ENCODE results near the gene CHGA.
A peak's percentile ranks its signal among the peaks of the same experiment; 100 is the strongest.

CHGA gene

DNA sequence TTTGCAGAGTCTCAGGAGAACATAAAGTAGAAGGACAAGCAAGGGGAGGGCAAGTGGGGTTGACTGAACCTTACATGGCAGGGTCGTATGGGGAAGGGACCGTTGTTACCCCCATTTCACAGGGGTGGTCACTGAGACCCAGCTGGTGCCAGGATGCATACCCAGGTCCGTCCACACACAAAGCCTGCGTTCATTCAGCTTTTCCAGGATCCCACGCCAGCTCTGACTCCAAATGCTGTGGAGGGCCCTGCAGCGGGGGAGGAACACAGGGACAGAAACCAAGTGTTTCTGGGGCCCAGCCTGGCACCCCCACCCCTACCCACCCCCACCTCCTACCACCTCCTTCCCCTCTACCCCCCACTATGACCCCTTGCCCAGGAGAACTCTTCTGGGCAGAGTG is 16.5 kb upstream of the CHGA start:
- DNase-seq: no peak

DNA sequence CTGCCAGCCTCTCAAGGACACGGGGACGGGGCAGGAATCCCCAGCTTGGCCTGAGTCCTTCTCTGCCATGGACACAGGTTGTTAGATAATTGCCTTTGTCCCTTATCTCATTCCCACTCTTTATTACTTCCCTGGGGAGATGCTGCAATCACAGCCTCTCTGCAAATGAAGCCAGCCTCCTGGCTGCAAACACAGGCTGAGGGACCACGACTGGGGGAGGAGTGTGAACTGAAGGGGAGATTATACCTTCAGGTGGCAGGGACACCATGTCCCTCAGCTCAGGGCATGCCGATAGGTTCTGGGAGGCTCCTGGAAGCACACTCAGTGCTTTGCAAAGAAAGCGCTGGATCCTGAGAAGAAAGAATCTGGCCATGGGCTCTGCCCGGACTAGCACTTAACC is 16.1 kb upstream of the CHGA start:
- peak; percentile 54 for DNase-seq

DNA sequence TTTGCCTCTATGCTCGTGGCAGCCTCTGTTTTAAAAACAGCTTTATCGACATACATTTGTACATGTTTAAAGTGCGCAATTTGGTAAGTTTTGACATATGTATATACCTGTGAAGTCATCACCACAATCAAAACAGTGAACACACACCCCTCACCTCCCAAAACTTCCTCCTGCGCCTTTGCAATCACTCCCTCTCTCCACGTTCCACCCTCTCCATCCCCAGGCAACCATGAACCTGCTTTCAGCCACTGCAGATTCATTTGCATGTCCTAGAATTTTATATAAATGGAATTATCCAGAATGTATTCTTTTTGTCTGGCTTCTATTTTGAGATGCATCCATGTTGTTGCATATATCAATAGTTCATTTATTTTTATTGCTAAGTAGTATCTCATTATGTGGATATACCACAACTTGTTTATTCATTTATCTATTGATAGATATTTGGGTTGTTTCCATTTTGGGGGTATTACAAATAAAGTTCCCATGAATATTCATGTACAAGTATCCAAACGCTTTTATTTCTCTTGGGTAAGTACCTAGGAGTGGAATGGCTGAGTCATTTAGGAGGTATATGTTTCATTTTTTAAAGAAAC is 15.5 kb upstream of the CHGA start:
- no peak for DNase-seq

DNA sequence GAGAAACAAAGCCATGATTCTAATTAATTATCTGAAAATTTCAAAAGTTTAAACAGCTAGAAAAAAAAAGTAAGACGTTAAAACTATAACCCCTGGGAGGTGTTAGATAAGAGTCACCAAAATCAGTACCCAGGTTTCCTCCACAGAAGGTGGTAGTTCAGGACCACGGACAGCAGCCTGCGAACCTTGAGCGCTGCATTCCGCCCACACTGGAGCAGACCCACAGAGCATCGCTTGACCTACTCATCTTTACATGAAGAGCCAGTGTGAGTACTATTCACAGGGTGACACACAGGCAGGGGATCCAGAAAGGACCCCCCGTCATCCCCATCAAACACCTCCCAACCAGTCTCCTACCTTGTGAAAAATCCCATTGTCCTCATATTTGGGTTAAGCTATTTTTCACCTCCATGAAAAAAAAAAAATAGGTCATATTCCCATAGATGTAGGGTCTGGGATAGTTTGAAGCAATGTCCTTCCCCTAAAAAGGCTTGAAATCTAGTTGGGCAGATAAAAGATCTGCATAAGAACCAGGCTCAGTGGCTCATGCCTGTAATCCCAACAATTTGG is 8.8 kb upstream of the CHGA start:
- DNase-seq: no peak

DNA sequence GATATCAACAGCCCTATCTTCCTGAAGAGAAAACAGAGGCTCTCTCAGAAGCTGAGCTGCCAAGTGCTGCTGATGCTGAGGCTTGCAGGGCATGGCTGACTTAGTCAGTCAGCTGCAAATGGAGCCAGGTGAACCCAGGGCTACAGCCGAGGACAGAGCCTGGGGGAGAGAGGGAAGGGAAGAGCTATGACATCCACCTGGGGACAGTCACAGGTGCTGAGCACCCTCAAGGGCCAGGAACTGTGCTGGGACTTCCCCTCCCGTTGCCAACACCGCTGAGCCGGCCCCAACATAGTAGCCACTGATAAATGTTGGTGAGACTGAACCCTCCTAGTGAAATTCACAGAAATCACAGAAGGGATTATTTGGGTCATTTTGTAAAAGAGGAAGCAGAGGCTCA is 6.7 kb upstream of the CHGA start:
- no peak for DNase-seq

DNA sequence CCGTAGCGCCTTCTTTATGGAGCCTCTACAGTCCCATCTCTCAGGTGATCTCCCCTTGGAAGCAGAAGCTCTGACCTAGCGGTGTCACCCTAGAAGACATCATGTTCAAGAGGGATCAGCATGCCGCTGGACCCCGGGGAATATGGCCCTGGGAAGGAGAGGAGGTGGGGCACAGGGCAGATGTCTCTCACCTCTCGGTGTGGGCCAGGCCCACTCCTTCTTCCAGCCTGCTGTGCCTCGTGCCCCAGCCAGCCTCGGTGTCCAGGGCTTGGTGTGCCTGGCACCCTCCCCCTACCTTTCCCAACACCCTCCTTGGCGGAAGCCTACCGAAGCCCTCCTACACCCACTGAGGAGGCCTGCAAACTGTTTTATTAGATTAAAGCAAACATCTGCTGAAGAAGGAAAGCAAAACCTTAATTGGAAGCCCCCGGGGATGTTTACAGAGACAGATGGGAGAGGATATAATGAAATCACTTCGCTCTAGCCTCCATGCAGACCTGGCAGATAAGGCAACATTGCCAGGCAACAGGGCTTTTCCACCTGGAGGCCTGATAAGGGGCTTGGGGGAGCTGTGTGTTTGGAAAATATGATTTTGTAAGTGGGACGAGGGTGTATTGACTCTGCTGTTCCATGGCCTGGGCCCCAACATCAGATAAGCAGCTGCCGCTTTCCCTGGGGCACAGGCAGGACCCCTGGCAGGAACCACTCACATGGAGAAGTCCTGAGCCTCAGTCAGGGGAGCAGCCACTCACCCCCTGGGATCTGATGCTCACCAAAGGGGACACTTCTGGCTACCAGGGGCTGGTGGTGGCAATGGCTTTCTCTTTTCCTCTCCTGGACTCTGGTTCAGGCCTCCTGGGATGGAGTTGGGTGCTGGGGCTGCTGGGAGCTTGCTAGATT is 5.7 kb upstream of the CHGA start:
- DNase-seq: peak; percentile 69

DNA sequence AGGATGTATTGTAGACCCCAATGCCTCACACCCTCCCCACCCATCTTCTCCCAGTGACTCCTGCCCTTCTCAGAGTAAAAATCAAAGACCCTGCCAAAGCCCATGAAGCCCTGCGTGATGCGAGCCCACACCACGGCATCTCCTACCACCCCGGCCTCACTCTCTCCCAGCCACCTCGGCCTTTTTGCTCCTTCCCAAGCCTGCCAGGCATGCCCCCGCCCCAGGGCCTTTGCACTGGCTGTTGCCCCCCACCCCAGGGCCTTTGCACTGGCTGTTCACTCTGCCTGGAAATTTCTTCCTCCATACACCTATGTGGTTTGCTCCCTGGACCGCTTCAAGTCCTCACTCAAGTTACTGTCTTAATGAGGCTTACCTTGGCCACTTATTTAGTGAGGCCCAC is 5.0 kb upstream of the CHGA start:
- no peak for DNase-seq

DNA sequence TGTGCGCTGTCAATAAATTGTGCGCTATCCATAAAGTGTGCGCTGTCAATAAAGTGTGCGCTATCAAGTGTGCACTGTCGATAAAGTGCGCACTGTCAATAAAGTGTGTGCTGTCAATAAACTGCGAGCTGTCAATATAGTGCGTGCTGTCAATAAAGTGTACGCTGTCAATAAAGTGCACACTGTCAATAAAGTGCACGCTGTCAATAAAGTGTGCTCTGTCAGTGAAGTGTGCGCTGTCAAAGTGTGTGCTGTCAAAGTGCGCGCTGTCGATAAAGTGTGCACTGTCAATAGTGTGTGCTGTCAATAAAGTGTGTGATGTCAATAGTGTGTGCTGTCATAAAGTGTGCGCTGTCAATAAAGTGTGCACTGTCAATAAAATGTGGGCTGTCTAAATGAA is 2.9 kb upstream of the CHGA start:
- no peak for DNase-seq

DNA sequence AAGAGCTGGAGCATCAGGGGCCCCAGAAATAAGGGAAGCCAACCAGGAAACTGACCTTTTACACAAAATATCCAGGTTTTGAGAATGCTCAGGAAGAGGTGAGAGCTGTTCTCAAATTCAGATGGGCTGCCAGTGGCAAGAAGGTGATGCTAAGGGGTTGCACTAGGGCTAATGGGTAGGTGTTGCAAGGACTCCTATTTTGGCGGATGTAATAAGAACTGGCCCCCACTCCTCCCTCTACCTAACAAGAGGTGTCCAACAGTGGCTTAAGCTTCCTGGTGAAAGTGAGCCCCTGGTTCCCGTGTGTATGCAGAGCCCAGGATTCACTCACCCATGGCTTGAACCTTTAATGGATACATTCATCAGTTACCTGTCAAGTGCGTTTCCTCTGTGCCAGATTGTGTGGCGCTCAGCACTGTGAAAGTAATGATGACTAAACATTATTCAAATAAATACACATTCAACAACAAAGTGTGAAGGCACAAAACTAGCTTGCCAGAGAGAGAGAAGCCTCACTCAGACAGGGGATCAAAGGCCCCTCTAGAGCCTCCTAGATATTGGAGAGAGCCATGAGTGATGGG is 705 bp upstream of the CHGA start:
- no peak for DNase-seq

DNA sequence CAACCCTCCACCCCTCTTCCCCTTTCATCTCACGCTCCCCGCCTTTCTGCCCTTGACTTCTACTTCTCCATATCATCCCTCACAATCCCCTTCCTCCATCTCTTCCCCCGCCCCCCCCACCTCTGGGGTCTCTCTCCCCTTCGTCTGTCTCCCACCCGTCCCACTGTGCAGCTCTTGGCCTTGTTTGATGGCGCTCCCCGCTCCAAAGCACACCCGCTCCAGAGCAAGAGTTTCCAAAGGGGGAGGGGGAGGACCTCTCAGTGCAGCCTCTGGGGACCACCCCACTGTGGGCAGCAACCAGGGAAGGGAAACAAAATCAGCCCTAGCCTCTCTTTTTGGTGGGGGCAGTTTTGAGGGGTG is 774 bp downstream of the CHGA start:
- DNase-seq: no peak

DNA sequence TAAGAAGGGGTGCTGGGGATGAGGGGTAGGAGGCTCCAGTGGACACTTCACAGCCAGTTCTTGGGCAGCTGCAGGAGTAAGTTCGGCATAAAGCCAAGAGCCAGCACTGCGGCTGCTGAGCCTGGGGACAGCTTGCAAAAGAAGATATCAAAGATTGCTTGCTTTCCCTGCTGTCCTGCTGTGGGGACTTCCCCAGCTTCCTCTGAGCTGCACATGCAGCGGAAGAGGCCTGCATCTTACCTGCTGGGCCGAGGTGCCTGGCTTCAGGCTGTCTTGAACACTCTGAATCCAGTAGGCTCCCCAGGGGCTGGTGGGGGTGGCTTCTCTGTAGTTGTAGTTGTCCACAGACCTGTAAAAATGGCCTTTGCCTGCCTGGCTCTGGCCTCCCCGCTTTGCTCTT is 1.3 kb downstream of the CHGA start:
- DNase-seq: no peak

DNA sequence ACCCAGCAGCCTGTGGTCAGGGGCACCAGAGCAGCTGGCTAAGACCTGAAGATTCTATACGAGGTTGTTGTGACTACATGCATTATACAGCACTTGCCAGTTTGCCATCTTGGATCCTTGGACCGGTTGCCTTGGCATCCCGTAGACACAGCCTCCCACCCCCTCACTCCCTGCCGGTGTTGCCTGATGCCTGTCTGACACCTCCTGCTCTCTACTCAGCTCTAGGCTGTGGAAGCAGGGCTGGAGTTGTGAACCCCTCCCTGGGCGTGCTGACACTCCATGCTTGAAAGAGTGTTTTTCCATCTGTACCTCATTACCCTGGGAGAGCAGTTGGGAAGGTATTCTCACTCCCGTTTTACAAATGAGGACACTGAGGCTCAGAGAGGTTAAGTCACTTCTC is 2.5 kb downstream of the CHGA start:
- DNase-seq: no peak

DNA sequence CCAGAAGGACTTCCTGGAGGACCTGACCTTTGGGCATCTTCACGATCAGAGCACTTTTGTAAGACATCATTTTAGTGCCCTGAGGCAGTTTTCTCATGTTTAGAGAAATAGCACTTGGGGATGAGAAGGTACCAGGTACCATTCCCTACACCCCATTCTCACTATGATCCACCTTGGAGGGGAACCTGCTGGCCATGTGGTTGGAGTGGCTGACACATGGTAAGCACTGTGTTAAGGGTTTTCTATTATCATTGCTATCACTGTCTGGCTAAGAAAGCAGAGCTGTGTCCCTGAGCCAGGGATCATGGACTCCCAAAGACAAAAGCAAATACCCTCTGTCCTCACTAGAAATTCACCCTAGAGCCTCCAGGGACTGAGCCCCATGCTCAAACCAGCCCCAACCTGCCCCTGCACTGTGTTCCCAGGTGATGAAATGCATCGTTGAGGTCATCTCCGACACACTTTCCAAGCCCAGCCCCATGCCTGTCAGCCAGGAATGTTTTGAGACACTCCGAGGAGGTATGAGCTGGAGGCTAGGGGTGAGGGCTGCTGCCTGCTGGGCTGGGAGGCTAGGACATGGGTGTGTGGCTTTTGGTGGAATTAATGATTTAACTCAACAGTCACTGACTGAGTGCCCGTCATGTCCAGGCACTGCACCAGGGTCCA is 3.4 kb downstream of the CHGA start:
- DNase-seq: no peak

DNA sequence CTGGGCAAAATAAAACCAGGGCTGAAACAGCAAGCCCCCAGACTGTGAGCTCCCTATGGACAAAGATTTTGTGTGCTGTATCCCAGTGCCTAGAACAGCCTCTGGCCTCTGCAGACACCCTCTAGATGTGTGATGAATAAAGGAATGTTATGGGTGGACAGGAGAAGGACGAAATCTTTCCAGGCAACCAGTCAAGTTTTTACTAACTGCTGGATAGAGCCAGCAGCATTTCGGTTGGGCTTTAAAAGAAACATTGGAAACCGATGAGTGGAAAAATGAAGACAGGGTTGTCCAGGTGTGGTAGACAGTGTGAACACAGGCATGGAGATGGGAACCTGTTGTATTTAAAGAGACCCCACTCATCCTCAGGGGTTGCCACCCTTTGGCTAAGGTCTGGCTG is 4.0 kb downstream of the CHGA start:
- no peak for DNase-seq

DNA sequence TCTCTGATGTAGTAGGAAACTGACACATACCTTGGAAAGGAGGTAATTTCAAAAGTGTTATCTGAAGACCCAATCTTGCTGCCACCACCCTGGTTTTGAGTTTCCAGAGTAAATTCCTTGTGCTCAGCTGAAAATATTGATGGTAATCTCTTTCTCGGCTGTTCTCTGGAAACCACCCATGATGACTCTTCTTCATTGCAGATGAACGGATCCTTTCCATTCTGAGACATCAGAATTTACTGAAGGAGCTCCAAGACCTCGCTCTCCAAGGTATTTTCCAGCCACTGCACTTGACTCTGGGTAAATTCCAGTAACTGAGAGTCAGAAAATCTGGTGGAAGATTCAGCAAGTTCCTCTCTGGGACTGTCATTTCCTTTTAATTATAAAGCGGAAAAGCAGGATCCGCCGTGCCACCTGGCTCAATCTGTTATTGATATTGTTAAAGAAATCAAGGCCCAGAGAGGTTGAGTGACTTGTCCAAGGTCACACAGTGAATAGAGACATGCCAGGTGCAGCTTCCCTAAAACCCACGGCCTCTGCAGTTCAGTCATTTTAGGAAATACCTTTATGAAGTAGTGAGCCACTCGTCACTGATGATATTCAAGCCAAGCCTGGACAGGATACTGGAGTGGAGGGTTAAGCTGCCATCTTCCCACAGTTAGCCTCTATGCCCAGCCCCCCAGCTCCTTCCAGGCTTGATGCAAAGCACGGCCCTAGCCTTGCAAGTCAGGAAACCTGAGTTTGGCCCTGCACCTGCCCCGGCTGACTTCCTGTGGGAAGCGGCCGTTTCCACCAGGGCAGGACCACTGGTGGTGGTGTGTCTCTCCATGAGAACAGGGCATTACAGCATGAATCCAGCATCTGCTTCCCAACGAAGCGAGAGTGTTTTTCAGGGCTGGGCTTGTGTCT is 4.7 kb downstream of the CHGA start:
- DNase-seq: no peak

DNA sequence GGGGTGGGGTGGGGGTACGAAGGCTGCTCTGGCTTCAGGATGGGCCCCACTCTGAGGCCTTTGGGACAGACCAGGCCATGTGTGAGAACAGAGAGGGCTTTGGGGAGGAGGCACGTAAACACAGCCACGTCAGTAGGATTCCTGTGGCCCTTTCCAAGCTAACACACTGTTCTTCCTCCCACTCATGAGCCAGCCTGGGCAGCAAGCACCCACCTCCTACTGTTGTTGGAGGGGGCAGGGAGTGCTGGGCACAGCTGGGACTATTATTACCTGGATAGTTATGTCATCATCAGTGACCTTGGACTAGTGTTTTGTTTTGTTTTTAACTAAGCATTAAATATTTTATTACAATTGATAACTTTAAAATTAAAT is 5.3 kb downstream of the CHGA start:
- DNase-seq: no peak

DNA sequence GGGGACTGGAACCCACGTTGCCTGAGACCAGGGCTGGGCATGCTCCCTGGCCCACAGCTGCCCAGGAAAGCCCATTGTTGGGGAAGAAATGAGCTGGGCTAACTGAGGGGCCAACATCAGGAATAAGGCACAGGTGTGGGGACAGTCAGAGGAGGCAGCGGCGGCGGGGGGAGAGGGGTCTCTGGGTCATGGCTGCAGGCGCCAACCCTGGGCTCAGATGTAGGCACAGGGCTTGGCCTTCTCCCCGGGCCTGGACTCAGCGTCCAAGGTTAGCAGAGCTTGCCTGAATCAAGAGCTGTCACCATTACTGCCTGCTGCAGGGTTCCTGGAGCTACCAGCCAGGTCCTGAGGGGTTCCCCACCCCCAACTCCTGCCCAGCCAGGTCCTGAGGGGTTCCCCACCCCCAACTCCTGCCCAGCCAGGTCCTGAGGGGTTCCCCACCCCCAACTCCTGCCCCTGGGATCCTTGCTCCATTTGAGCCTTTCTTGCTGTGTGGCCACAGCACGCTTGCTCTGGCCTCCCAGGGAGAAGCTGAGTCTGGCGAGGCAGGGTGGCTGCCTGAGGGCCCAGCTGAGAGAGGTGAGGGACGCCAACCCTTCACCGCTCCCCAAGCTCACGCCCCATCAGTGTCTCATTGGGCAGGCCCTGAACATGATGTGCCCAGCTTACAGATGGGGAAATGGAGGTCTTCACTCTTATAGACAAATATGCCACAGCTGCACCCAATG is 6.2 kb downstream of the CHGA start:
- DNase-seq: no peak

DNA sequence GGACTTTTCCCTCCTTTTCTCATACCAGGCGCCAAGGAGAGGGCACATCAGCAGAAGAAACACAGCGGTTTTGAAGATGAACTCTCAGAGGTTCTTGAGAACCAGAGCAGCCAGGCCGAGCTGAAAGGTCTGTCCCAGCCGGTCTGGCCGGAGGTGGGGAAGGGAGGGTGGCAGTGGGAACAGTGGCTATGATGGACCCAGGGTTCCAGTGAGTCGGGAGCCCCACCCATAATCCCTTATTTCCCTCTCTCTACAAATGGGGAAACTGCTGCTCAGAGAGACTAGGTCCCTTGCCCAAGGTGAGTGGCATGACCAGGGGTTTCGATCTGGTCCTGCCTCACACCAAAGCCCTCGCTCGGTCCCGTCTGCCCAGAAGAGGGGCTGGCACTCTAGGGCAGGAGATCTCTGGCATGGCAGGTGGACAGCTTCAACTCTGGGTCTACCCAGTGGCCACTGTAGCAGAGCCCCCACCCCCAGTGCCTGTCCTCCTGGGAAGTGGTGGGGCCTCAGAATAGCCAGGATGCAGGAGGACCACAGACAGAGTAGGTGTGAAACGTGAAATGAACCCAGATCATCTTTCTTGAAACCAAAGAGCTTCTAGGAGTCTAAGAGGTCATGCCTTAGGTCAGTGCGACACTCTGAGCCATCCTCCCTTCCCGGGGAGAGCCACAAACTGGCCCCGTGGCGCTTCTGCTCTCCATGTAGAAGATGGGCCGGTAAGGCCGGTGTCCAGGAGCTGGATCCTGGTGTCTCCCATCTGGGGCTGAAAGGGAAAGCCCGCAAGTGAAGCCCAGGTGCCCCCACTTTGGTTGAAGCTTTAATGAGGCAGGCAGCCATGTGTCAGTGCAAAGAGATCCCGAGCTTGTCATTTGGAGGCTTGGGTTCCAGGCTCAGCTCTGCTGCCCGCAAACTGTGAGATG is 7.0 kb downstream of the CHGA start:
- DNase-seq: no peak

DNA sequence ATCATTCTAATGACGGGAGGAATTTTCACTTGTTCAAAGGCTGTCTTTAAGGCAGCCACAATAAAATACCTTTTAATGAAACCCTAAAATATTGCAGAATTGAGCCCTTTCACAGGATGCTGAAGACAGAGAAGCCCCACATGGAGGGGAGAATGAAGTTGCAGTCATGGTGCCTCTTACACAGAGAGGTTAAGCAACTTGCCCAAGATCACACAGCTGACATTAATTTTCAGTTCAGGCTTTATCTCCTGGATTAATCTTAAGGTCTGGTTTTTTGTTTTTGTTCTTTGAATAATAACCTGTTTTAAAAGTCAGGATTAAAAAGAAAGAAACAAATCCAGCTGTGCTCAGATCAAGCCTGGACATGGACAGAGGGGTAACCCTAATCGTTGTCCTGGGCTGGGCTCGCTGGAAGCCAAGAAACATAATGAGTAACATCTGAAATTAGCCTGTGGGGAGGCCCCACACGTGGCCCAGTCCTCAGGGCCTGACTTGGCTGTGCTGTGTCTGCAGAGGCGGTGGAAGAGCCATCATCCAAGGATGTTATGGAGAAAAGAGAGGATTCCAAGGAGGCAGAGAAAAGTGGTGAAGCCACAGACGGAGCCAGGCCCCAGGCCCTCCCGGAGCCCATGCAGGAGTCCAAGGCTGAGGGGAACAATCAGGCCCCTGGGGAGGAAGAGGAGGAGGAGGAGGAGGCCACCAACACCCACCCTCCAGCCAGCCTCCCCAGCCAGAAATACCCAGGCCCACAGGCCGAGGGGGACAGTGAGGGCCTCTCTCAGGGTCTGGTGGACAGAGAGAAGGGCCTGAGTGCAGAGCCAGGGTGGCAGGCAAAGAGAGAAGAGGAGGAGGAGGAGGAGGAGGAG is 8.0 kb downstream of the CHGA start:
- no peak for DNase-seq
